Immature natural killer cell (primary cell): ENCODE results near the gene SLC26A3. TPM values are rescaled to one million over a fixed set of nuclear protein-coding genes. Genes with fewer than 3 reads are reported as not detected.

ENCODE experiments used
- DNase-seq, 3 donors: peaks; one replicate each; pipeline ENCODE4 v3.0.0; 2022; ENCODE audit warnings: mixed read lengths in 1 of 3
- H3K27ac Mint-ChIP-seq, 6 donors: one replicate each; pipeline ENCODE4 v1.8.0; 2020; ENCODE audit warnings: mixed read lengths in 6 of 6, mild to moderate bottlenecking in 5 of 6, inconsistent platforms in 4 of 6, moderate library complexity in 3 of 6
- H3K27me3 Mint-ChIP-seq, 3 donors: one replicate each; pipeline ENCODE4 v1.8.0; 2020 to 2021; ENCODE audit warnings: low read depth in 3 of 3, mild to moderate bottlenecking in 3 of 3, mixed read lengths in 3 of 3, moderate library complexity in 3 of 3, inconsistent platforms in 1 of 3
- H3K36me3 Mint-ChIP-seq, 3 donors: one replicate each; pipeline ENCODE4 v1.8.0; 2020; ENCODE audit warnings: mixed read lengths in 3 of 3, inconsistent platforms in 2 of 3, mild to moderate bottlenecking in 2 of 3
- H3K4me1 Mint-ChIP-seq, 2 donors: one replicate each; pipeline ENCODE4 v1.8.0; 2020; ENCODE audit warnings: inconsistent platforms in 2 of 2, mild to moderate bottlenecking in 2 of 2, mixed read lengths in 2 of 2, moderate library complexity in 1 of 2
- H3K4me3 Mint-ChIP-seq, 5 donors: one replicate each; pipeline ENCODE4 v1.8.0; 2020; ENCODE audit warnings: mild to moderate bottlenecking in 5 of 5, mixed read lengths in 5 of 5, inconsistent platforms in 3 of 5, moderate library complexity in 3 of 5
- H3K9me3 Mint-ChIP-seq, 6 donors: one replicate each; pipeline ENCODE4 v1.8.0; 2020; ENCODE audit warnings: mild to moderate bottlenecking in 6 of 6, mixed read lengths in 6 of 6, inconsistent platforms in 4 of 6, moderate library complexity in 3 of 6
- polyA plus RNA-seq, 3 donors: library from polyadenylated mRNA; unstranded; fragments of 300-500 nt; fragmentation: Illumina TruSeq; gene quantifications; one replicate each; pipeline ENCODE4 v1.2.3, GENCODE V29; 2021

SLC26A3 gene
- polyA plus RNA-seq, 3 donors from 2014 or later = not detected

- DNase-seq = no peak
- Mint-ChIP-seq H3K4me1 (no peaks in the 10 kb centered on the region), H3K4me3 (no peak overlapping the region), H3K9me3 (no peaks in the 10 kb centered on the region), H3K27ac (no peak overlapping the region), H3K27me3 (peaks cover 0 to 2% (median 0%) of the 10 kb centered on the region in 3 donors), H3K36me3 (no peaks in the 10 kb centered on the region)
Measured at GRCh38 chr7:107718456-107719193, 84.4 kb downstream of the SLC26A3 start.

GRCh38 chr7:107715531-107715930 is 87.5 kb downstream of the SLC26A3 start:
- no peak overlapping the region for H3K27ac Mint-ChIP-seq
- no peak overlapping the region for H3K4me3 Mint-ChIP-seq
- H3K4me1 Mint-ChIP-seq = no peaks in the 10 kb centered on the region
- H3K9me3 Mint-ChIP-seq = no peaks in the 10 kb centered on the region
- DNase-seq = no peak
- no peaks in the 10 kb centered on the region for H3K36me3 Mint-ChIP-seq
- H3K27me3 Mint-ChIP-seq = peaks cover 0 to 3% (median 2%) of the 10 kb centered on the region in 3 donors

Other genes with a start within 250 kb of the SLC26A3 start
- 10 to 100 TPM; 16.8 to 30.5 (median 22.2) TPM for gene COG5, start 239.3 kb downstream of the SLC26A3 start, polyA plus RNA-seq
- gene DUS4L, start 239.3 kb downstream of the SLC26A3 start, polyA plus RNA-seq = 1 to 10 TPM; 3.7 to 7.3 (median 4.1) TPM
- 10 to 100 TPM; 29.9 to 65.7 (median 46.5) TPM for gene BCAP29, start 223.0 kb downstream of the SLC26A3 start, polyA plus RNA-seq
- not detected for gene SLC26A4, start 142.4 kb downstream of the SLC26A3 start, polyA plus RNA-seq
- 10 to 100 TPM; 41.1 to 89.0 (median 47.7) TPM for gene CBLL1, start 59.1 kb downstream of the SLC26A3 start, polyA plus RNA-seq
- 100 to 1,000 TPM in 1 of 3 donors, 10 to 100 TPM in 2; 52.2 to 102 (median 61.8) TPM for gene DLD, start 88.0 kb upstream of the SLC26A3 start, polyA plus RNA-seq
- under 1 TPM in 1 of 3 donors, not detected in 2; 0.77 TPM for gene LAMB1, start 199.9 kb upstream of the SLC26A3 start, polyA plus RNA-seq